LNCaP clone FGC (cell line): ENCODE results near the gene CCDC195.

Experiments used
- DNase-seq: peaks from one replicate; pipeline ENCODE4 v3.0.0-alpha.2; 2011; ENCODE audit warnings: low read depth
- H3K4me3 ChIP-seq: 2 replicates; pipeline ENCODE4 v1.5.1; 2011; ENCODE audit warnings: mild to moderate bottlenecking, low read depth, low read length, control low read depth
- TF ChIP-seq, protein P1 (sequence below): IDR thresholded peaks from 2 replicates; pipeline ENCODE4 v1.5.1; 2012; ENCODE audit warnings: mild to moderate bottlenecking; ENCODE audit not compliant: control insufficient read depth, insufficient read depth; ENCODE audit errors: extremely low read depth

Gene CCDC195, protein sequence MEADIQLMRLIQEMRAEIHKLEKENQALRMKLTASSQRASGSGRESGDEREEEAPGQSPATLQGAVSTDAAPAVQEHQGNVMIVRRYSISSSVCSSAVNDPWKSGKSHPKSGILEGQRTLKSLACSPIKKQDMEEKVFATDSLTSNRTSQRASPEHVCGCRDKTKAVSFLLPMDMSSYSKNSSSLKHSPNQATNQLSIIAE

DNA sequence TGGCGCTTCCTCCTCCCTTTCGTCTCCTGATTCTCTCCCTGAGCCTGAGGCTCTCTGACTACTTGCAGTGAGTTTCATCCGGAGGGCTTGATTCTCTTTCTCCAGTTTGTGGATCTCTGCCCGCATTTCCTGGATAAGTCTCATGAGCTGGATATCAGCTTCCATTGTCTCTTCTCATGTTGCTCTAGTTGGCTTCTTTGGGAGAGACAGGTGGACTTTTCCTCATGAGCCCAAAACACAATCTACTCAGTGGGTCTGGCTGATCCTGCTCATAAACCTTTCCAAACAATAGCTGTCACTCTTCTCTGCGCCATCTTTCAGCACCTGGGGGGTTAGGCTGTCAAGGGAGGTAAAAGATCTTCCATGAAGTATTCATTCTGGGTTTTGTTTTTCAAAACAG is at the start of gene CCDC195:
TSS of gene CCDC195 (minus strand) at position 165 of the 400 bp plus-strand sequence. CDS start at position 165, 0 bp downstream.
- no peak within 1 kb of the TSS for H3K4me3 ChIP-seq
- no peak for DNase-seq
- TF ChIP-seq, protein P1, sequence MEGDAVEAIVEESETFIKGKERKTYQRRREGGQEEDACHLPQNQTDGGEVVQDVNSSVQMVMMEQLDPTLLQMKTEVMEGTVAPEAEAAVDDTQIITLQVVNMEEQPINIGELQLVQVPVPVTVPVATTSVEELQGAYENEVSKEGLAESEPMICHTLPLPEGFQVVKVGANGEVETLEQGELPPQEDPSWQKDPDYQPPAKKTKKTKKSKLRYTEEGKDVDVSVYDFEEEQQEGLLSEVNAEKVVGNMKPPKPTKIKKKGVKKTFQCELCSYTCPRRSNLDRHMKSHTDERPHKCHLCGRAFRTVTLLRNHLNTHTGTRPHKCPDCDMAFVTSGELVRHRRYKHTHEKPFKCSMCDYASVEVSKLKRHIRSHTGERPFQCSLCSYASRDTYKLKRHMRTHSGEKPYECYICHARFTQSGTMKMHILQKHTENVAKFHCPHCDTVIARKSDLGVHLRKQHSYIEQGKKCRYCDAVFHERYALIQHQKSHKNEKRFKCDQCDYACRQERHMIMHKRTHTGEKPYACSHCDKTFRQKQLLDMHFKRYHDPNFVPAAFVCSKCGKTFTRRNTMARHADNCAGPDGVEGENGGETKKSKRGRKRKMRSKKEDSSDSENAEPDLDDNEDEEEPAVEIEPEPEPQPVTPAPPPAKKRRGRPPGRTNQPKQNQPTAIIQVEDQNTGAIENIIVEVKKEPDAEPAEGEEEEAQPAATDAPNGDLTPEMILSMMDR, result no peak

DNA sequence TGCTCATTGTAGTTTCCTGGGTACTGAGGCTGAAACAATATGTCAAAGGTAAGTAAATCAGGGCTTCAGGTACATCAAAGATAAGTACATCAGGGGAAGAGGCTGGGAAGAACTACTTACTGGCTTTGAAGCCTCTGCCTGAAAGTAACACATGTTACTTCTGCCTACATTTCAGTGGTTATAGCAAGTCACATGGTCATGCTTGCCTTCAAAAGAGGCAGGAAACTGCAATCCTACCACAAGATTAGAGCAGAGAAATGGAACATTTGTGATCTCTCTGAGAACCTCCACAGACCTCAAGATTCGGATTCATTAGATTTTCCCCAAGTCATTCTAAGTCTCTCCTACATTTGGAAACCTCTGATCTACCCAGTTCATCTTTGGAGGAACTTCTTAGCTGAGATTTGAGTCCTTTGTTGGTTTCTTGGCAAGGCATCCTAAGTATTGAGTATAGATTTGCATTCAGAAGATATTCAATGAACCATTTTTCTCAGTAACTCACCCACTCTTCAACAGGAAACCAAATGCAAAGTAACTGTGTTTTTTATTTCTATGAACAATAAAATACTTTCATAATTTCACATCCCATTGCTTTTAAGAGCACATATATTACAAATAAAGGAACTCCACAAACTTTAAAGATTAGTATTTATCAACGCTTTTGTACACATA is 48.5 kb upstream of the CCDC195 start:
- H3K4me3 ChIP-seq, result no peak overlapping the region
- DNase-seq, result no peak
- TF ChIP-seq, protein P1, result no peak

DNA sequence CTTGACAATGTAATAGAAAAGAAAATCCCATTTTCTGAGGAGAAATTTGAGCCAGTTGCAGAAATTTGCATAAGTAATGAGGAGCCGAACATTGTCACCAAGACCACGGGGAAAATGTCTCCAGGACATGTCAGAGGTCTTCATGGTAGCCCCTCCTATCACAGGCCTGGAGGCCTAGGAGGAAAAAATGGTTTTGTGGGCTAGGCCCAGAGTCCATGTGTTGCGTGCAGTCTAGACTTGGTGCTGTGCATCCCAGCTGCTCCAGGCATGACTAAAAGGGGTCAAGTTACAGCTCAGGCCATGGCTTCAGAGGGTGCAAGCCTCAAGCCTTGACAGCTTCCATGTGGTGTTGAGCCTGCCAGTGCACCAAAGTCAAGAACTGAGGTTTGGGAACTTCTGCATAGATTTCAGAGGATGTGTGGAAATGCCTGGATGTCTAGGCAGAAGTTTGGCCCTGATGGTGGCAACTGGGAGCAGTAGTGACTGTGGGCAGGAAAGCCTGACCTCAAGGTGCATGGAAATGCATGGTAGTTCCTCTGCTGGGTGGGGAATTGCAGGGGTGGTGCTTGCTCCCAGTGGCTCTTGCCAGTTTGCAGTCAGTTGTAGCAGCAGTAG is 41.9 kb upstream of the CCDC195 start:
- H3K4me3 ChIP-seq, result no peak overlapping the region
- TF ChIP-seq, protein P1, result no peak
- no peak for DNase-seq

DNA sequence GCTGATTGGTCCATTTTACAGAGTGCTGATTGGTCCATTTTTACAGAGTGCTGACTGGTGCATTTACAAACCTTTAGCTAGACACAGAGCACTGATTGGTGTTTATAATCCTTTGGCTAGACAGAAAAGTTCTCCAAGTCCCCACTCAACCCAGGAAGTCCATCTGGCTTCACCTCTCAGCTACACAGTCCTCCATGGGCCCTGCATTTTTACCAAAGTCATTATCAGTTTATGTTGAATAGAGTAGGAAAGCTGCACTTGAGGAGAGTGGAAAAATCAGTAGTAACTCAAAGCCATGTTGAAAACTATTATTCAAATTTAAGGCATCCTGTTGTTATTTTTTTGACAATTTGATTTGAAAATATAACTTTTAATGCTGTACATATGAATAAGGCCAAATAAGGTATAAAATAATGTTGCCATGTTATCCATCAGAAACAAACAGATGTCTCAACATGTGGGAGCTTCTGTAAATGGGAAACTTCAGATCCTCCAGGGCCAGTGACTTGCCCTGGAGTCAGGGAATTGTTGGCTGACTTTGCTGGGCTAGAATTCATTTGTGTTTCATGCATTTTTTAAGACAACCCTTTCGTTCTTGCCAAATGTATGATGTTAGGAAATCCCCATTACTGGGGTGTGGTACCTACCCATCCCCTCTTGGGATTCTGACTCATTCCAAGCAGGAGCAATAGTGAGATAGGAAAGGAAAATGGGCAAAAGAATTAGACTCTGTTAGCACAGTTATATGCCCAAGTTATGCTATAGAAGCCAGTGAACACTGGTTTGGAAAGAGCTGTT is 37.8 kb upstream of the CCDC195 start:
- DNase-seq, result no peak
- no peak overlapping the region for H3K4me3 ChIP-seq
- TF ChIP-seq, protein P1, result no peak

DNA sequence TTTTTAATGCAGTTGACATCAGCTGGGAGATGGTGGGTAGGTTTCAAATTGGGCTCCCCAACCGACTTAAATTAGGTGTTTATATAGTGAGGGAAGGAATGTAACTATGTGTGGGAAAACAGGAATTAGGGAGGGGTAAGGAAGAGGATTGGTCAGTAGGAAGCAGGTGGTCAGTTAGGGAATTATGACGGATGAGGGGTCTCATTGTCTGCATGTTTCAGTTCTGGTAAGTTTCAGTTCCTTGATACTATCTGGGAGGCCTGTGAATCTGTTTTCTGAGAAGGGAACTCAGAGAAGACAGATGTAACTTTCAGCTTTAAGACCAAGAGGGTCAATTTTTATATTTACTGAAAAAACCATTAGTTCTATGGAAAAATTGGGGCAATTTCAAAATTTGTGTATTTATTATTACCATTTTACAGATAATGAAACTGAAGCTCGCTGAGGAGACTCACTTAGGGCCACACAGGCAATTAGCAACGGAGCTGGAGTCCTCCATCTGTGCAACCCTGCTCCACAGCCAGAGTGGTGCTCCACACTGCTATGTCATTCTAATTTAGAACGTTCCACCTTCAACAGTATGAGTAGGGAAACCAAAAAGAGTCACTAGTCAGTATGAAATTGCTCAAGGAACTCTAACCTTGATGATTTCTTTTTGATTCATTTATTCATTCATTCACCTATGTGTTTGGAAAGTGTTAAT is 36.0 kb upstream of the CCDC195 start:
- TF ChIP-seq, protein P1, result no peak
- DNase-seq, result no peak

DNA sequence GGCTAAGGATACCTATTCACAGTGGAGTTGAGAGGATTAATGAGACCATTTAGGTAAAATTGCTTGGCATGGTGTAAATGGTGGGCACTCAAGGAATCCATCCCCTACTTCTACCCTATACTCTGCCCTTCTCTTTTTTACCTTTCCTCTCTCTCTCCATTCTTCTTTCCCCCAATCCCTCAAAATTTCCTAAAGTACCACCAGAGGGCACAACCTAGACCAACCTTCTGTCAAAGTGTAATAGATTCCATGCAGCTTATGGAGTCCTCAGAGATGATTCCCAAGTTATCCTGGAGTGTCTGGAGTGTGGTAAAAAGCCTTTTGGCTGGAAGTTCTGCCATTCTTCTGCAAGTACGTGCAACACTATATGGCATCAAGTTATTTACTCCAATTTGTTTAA is 33.0 kb upstream of the CCDC195 start:
- TF ChIP-seq, protein P1, result 0 out of 2 replicates have a peak, but pooled peaks have one; percentile 13
- no peak overlapping the region for H3K4me3 ChIP-seq
- DNase-seq, result no peak

More for the DNA sequence above, 36.0 kb upstream of the CCDC195 start:
- H3K4me3 ChIP-seq, result no peak overlapping the region
